ENCODE data around the gene CYYR1. TPM values are rescaled to one million over a fixed set of nuclear protein-coding genes. Genes with fewer than 3 reads are reported as not detected.

CYYR1 gene
- total RNA-seq, 4 donors from 2014 or later = 0.53 to 4.4 (median 3.6) TPM

- no peak for TF ChIP-seq POLR2A (IDR thresholded peaks at IDR 0.05)
- TF ChIP-seq CTCF (IDR thresholded peaks at IDR 0.05) = no peak
- Histone ChIP-seq H3K4me3 (no peak overlapping the region), H3K27ac (no peak overlapping the region), H3K4me1 (no peaks in the 10 kb centered on the region), H3K36me3 (no peaks in the 10 kb centered on the region), H3K9me3 (no peaks in the 10 kb centered on the region), H3K27me3 (no peaks in the 10 kb centered on the region)
- DNase-seq = no peak
These were observed 77.7 kb downstream of the CYYR1 start for GRCh38 chr21:26495283-26495849.

- Histone ChIP-seq H3K4me1 (no peaks in the 10 kb centered on the region), H3K4me3 (no peak overlapping the region), H3K27ac (no peak overlapping the region), H3K27me3 (no peaks in the 10 kb centered on the region), H3K9me3 (no peaks in the 10 kb centered on the region), H3K36me3 (no peaks in the 10 kb centered on the region)
- TF ChIP-seq POLR2A (IDR thresholded peaks at IDR 0.05) (no peak), CTCF (IDR thresholded peaks at IDR 0.05) (no peak)
- no peak for DNase-seq
These were observed 81.4 kb downstream of the CYYR1 start for GRCh38 chr21:26491663-26492062.

- Histone ChIP-seq H3K9me3 (no peaks in the 10 kb centered on the region), H3K27me3 (no peaks in the 10 kb centered on the region), H3K4me3 (no peak overlapping the region), H3K27ac (no peak overlapping the region), H3K36me3 (no peaks in the 10 kb centered on the region), H3K4me1 (no peaks in the 10 kb centered on the region)
- no peak for TF ChIP-seq POLR2A (IDR thresholded peaks at IDR 0.05)
- TF ChIP-seq CTCF (IDR thresholded peaks at IDR 0.05) = no peak
- DNase-seq = no peak
These were observed 82.3 kb downstream of the CYYR1 start for GRCh38 chr21:26490771-26491170.

- Histone ChIP-seq H3K9me3 (no peaks in the 10 kb centered on the region), H3K27me3 (no peaks in the 10 kb centered on the region), H3K4me1 (no peaks in the 10 kb centered on the region), H3K4me3 (no peak overlapping the region), H3K36me3 (no peaks in the 10 kb centered on the region), H3K27ac (no peak overlapping the region)
- no peak for DNase-seq
- TF ChIP-seq POLR2A (IDR thresholded peaks at IDR 0.05) (no peak), CTCF (IDR thresholded peaks at IDR 0.05) (no peak)
These were observed 83.3 kb downstream of the CYYR1 start for GRCh38 chr21:26489781-26490180.

- Histone ChIP-seq H3K4me1 (no peaks in the 10 kb centered on the region), H3K36me3 (no peaks in the 10 kb centered on the region), H3K9me3 (no peaks in the 10 kb centered on the region), H3K27me3 (no peaks in the 10 kb centered on the region), H3K4me3 (no peak overlapping the region), H3K27ac (no peak overlapping the region)
- TF ChIP-seq POLR2A (IDR thresholded peaks at IDR 0.05) = no peak
- TF ChIP-seq CTCF (IDR thresholded peaks at IDR 0.05) = no peak
- DNase-seq = no peak
These were observed 85.1 kb downstream of the CYYR1 start for GRCh38 chr21:26487981-26488480.

- H3K9me3 ChIP-seq = no peaks in the 10 kb centered on the region
- no peak for DNase-seq
- no peaks in the 10 kb centered on the region for H3K36me3 ChIP-seq
- H3K27ac ChIP-seq = no peak overlapping the region
- H3K4me3 ChIP-seq = no peak overlapping the region
- H3K27me3 ChIP-seq = no peaks in the 10 kb centered on the region
- H3K4me1 ChIP-seq = no peaks in the 10 kb centered on the region
- no peak for TF ChIP-seq CTCF (IDR thresholded peaks at IDR 0.05)
- TF ChIP-seq POLR2A (IDR thresholded peaks at IDR 0.05) = no peak
These were observed 99.6 kb downstream of the CYYR1 start for GRCh38 chr21:26473471-26473870.

Measured in Peyer's patch (tissue), 4 donors.